HG03558 (cell line): ENCODE data around the gene PDE1A.

Experiments used
- ATAC-seq: cut with Tn5 transposase; IDR thresholded peaks from one replicate; pipeline ENCODE4 v1.9.1; 2021; ENCODE audit warnings: moderate number of reproducible peaks; ENCODE audit not compliant: unreplicated experiment; ENCODE audit errors: extremely low read depth

Gene PDE1A

DNA sequence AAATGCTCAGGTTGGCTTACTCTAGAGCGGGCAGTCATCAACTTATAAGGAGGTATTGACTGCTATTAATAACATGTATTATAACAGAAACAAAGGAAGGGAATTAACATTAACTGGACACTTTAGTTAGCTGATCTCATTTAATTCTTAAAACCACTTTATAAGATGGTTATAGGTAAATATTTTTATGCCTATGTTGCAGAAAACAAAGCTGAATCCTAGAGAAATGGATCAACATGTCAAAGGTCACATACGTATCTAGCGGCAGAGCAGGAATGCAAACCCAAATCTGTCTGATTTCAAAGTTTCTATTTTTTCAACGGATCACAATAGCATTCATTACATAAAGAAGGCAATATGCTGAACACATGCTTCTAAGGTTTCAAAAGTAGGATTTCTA, 200.0 kb downstream of the PDE1A start:
- no peak for ATAC-seq

DNA sequence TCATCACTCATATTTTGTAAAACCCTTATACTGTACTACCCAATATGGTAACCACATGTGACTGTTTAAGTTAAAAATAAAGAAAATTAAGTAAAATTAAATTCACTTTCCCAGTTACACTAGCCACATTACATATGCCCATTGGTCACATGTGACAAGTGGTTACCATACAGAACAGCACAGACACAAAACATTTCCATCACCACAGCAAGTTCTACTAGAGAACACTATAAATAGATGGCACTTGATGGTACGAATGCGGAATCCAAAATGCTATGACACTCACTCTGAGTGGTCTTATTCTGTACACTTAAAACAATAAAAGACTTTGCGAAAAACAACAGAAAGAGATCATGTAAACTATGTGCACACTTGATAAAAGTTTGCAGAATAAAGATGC, 202.2 kb downstream of the PDE1A start:
- ATAC-seq, result no peak

GRCh38 chr2:182220998-182221397, 205.8 kb downstream of the PDE1A start:
- ATAC-seq, result no peak

DNA sequence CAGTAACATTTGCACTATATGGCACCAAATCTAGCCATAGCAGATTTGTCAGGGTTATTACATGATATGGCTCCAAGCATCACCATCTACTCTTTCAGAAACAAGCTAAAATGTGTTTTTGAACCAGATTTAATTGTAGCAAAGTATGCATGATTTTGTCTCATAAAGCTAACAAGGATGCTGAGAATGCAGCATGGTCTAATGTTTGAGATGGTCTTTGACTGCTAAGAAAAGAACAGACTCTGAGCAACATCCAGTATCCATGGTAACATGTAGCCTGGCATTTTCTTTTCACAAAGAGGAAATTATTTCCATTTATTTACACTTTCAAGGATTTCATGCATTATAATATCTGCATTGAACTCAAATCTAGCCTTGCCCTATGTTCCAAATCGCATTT, 206.5 kb downstream of the PDE1A start:
- ATAC-seq, result no peak

DNA sequence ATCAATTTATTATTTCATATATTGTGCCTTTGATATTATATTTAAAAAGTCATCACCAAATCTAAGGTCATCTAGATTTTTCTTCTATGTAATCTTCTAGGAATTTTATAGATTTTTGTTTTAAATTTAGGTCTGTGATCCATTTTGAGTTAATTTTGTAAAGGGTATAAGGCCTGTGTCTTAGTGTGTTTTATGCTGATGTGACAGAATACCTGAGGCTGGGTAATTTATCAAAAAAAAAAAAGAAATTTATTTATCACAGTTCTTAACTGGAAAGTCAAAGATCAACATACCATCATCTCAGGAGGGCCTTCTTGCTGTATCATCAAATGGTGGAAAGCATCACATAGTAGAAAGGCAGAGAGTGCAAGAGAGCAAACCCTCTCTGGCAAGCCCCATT, 216.2 kb downstream of the PDE1A start:
- ATAC-seq, result no peak

- ATAC-seq, result no peak
These were observed 218.4 kb downstream of the PDE1A start for GRCh38 chr2:182208421-182208820.

- ATAC-seq, result no peak
These were observed 219.6 kb downstream of the PDE1A start for GRCh38 chr2:182207049-182207746.

GRCh38 chr2:182197529-182197928, 229.3 kb downstream of the PDE1A start:
- ATAC-seq, result no peak

- ATAC-seq, result no peak
These were observed 233.5 kb downstream of the PDE1A start for GRCh38 chr2:182193291-182193690.

- ATAC-seq, result no peak
These were observed 235.8 kb downstream of the PDE1A start for GRCh38 chr2:182191061-182191460.

DNA sequence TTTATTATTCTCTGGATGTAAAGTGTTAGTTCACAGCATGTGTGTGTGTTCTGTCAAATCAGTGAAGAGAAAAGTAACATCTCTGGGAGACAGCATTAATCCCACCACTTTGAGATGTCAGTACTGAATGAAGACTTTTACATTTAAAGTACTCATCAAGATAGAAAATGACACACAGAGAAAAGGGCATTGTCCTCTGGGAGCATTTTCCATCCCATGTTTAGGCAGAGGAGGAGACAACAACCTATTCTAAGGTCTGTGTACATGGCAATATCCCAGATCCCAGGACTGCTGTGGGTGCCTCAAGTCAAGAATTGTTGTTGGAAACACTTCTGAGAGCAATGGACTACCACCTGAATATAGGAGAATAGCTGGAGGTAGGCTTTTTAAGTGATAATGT, 239.7 kb downstream of the PDE1A start:
- no peak for ATAC-seq

DNA sequence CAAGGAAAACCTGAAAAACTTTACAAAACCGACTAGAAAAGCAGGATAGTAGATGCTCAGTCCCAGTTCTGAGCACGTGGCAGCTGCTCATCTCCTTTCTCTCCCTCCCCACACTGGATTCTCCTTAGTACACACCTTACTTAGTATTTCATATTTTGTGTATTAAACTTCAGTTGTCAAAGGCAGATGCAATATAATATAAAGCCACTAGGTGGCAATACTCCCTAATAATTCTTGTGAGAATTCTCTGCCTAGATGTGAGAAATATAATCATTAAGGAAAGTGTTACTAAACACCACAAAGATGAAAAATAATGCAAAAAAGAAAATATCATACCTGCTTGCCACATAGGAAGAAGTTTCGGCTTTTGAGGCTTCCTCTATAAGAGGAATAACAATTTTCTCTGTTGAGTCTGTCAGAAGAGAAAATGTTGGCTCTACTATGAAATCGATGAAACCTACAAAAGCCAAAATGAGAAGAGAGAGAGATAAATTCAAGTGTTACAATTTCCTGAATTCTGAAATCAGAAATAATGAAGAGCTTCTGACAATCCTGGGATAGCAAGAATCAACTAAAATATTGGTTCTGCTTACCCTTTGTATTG, 240.6 kb downstream of the PDE1A start:
- no peak for ATAC-seq

GRCh38 chr2:182182436-182182835, 244.4 kb downstream of the PDE1A start:
- no peak for ATAC-seq

GRCh38 chr2:182181381-182181780, 245.5 kb downstream of the PDE1A start:
- no peak for ATAC-seq

DNA sequence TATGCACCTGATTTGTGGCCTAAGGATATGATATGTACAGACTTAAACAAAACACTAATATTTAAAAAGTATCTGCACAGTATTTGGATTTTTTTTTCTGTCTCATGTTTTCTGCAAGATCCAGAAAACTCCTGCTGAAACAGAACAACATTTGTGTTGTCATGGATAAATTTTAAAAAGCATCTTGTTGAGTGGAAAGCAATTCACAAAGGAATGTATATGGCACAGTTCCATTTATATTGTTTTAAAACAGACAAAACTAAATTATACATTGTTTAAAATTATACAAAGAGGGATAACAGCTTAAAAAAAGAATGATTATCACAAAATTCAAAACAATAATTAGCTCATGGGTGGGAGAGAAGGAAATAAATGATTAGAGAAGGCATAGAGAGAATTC, 247.7 kb downstream of the PDE1A start:
- no peak for ATAC-seq

DNA sequence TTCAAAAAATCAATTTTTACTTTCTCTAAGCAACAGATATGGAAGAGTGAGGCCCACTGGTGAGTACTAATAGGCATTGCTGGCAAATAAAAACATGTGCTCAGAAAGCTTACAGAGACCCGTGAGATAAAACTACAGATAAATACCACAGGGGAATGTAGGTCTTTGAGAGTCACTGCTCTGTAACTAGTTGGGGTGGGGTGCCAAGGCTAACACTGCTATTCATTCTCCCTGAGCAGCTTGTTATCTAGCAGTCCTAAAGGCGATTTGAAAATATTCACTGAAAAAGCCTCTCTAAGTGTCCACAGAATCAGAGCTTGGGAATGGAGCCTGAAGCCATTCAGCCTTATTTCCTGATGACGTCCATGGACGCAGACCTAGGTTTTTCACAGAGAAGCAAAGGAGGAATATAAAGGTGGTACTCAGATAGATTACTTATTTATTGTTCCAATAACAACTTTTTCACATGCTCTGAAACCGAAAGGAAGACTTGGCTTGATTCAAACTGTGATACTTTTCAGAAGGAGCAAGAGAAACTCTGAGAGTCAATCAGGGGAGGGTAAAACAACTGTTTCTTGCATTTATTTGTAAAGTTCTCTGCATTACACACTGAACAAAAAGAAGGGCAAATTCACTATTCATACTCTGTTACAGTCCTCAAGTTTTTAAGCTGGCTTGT, 252.8 kb downstream of the PDE1A start:
- no peak for ATAC-seq

DNA sequence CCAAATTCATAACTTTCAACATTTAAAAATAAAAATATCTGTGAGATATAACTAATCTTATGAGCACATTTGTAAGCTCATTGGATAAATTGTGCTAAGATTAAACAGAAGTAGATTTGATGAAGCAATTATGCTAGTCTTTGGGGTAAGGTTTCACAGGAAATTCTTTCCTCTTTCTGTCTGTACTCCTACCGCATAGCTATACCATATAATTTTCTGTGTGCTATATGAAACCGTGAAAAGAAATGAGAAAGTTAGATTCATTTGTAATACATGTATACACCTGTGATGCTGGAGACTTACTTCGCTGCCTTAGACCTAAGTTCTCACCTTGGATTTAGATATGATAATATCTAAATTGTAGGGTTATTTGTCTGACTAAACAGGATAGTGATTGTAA, 256.5 kb downstream of the PDE1A start:
- ATAC-seq, result no peak

DNA sequence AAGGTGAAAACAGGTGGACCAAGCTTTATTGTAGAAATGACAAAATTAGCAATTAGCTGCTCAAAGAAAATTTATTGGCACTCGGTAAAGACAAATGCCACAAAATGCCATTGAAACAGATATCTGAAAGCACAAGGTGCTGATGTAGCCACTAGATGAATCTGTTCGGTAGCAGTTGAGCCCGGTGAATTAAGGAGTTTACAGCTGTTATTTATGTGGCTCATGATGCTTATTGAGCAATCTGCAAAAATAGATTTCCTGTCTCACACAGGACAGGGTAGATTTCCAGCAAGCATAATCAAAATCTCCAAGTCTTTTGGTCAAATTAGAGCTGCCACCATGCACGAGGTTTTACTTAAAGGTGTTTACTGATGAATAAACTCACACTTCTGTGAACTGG, 259.0 kb downstream of the PDE1A start:
- no peak for ATAC-seq

DNA sequence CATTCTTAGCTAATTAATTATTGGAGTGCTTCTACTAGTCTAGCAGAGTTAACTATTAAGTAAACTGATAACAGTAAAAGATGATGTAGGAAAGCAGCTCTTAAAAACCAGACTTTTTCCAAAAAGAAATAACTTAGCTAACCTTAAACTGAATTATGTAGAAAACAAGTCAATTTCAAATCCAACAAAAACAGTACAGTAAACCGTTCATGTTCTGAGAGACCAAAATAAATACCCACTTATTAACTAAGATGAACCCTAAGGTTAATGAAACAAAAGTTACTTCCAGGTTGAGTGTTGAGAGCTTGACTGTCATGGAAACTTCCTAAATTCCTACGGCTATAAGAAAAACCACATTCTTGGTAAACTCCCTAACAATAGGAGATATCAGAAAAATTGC, 260.0 kb downstream of the PDE1A start:
- no peak for ATAC-seq

DNA sequence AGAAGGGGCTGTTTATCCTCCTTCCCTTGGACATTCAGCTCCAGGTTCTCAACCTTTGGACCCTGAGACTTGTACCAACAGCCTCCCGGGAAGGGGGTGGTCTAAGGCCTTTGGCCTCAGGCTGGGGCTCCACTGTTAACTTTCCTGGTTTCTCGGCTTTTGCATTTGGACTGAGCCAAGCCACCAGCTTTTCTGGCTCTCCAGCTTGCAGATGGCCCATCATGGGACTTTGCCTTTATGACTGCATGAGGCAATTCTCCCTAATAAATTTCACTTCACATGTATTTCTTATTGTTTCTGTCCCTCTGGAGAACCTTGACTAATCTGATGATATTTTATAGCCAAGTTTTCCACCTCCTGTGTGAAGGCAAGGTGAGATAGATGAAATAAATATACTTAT, 260.4 kb downstream of the PDE1A start:
- ATAC-seq, result no peak

DNA sequence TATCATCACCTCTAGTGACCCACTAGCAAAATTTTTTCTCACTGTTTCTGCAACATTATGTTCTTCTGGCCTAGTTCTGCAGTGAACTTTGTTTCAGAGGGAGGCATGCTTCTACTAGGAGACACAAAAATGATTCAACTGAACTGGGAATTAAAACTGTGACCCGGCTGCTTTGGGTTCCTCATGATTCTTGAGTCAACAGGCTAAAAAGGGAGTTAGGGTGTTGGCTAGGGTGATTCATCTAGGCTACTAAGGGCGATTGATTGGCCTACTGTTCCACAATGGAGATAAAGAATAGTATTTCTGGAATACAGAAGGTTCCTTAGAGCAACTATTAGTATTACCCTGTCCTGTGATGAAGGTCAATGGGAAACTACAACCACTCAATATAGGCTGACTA, 261.6 kb downstream of the PDE1A start:
- no peak for ATAC-seq

DNA sequence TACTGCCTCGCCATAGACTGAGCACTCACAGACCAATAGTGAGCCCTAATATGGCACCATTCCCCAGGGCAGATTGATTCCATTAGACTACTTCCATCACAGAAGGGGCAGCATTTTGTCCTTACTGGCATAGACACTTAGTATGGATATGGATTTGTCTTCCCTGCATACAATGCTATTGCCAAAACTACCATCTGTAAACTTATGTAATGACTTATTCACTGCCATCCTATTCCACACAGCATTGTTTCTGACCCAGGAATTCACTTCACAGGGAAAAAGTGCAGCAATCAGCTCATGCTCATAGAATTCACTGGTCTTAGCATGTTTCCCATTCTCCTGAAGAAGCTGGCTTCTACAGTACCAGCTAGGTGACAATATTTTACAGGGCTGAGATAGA, 262.1 kb downstream of the PDE1A start:
- ATAC-seq, result no peak
